ENCODE results near the gene STYK1. TPM values are rescaled to one million over a fixed set of nuclear protein-coding genes. Genes with fewer than 3 reads are reported as not detected.
A peak's percentile ranks its signal among the peaks of the same experiment; 100 is the strongest.

The STYK1 gene, protein sequence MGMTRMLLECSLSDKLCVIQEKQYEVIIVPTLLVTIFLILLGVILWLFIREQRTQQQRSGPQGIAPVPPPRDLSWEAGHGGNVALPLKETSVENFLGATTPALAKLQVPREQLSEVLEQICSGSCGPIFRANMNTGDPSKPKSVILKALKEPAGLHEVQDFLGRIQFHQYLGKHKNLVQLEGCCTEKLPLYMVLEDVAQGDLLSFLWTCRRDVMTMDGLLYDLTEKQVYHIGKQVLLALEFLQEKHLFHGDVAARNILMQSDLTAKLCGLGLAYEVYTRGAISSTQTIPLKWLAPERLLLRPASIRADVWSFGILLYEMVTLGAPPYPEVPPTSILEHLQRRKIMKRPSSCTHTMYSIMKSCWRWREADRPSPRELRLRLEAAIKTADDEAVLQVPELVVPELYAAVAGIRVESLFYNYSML
- under 1 TPM; 0.17 to 0.35 TPM for total RNA-seq

- H3K9me3 Mint-ChIP-seq = no peaks in the 10 kb centered on the region
- peak within 1 kb of the TSS; percentile 76 for H3K27ac Mint-ChIP-seq
- POLR2A ChIA-PET = no interaction called here
- H3K4me1 Mint-ChIP-seq = peaks cover 60% of the 10 kb centered on the region
- DNase-seq = peak; percentile 72
- peaks cover 75% of the 10 kb centered on the region for H3K27me3 Mint-ChIP-seq
- CTCF ChIA-PET = no interaction called here
- H3K36me3 Mint-ChIP-seq (ENCODE audit: low read depth) = peaks cover 1% of the 10 kb centered on the region
- H3K4me3 Mint-ChIP-seq = peak within 1 kb of the TSS; percentile 73
These were observed at the start of gene STYK1 for GRCh38 chr12:10673659-10674384. Gene STYK1 (minus strand): TSS chr12:10674052. CDS start chr12:10634618, 39,434 bp downstream.

- Mint-ChIP-seq H3K9me3 (no peaks in the 10 kb centered on the region), H3K36me3 (ENCODE audit: low read depth) (no peaks in the 10 kb centered on the region), H3K27me3 (peaks cover 42% of the 10 kb centered on the region), H3K4me1 (peaks cover 35% of the 10 kb centered on the region), H3K27ac (peak within 1 kb of the TSS; percentile 78), H3K4me3 (peak within 1 kb of the TSS; percentile 84)
- POLR2A ChIA-PET = no interaction called here
- CTCF ChIA-PET = interaction anchor here (1.0 kb wide), 1 partner anchor 24 kb away, joined by 3 read pairs; no protein-coding TSS in a partner anchor
- DNase-seq = peak; percentile 43
These were observed 49.3 kb upstream of the STYK1 start, which contains the start of gene YBX3 for GRCh38 chr12:10722905-10723746. Gene YBX3 (minus strand): TSS chr12:10723323. CDS start chr12:10723111, 212 bp downstream.

GRCh38 chr12:10722502-10722904 lies 48.7 kb upstream of the STYK1 start:
- ChIA-PET POLR2A (interaction anchor here (0.6 kb wide), 1 partner anchor 115 kb away, joined by 3 read pairs; no protein-coding TSS in a partner anchor), CTCF (no interaction called here)
- Mint-ChIP-seq H3K27me3 (peaks cover 42% of the 10 kb centered on the region), H3K4me1 (peaks cover 39% of the 10 kb centered on the region), H3K4me3 (peak overlapping the region; percentile 84), H3K36me3 (ENCODE audit: low read depth) (peaks cover 2% of the 10 kb centered on the region), H3K27ac (peak overlapping the region; percentile 78), H3K9me3 (no peaks in the 10 kb centered on the region)
- peak; percentile 39 for DNase-seq

GRCh38 chr12:10721651-10722501 lies 48.0 kb upstream of the STYK1 start:
- CTCF ChIA-PET = no interaction called here
- H3K9me3 Mint-ChIP-seq = no peaks in the 10 kb centered on the region
- DNase-seq = peak; percentile 55
- peaks cover 44% of the 10 kb centered on the region for H3K4me1 Mint-ChIP-seq
- H3K27me3 Mint-ChIP-seq = peaks cover 36% of the 10 kb centered on the region
- H3K36me3 Mint-ChIP-seq (ENCODE audit: low read depth) = peaks cover 4% of the 10 kb centered on the region
- peak overlapping the region; percentile 84 for H3K4me3 Mint-ChIP-seq
- peak overlapping the region; percentile 78 for H3K27ac Mint-ChIP-seq
- POLR2A ChIA-PET = interaction anchor here (0.6 kb wide), 1 partner anchor 114 kb away, joined by 3 read pairs; no protein-coding TSS in a partner anchor

- Mint-ChIP-seq H3K27ac (peak overlapping the region; percentile 6), H3K9me3 (no peaks in the 10 kb centered on the region), H3K4me3 (peak overlapping the region; percentile 84), H3K27me3 (peaks cover 33% of the 10 kb centered on the region), H3K36me3 (ENCODE audit: low read depth) (peaks cover 4% of the 10 kb centered on the region), H3K4me1 (peaks cover 47% of the 10 kb centered on the region)
- ChIA-PET CTCF (no interaction called here), POLR2A (no interaction called here)
- no peak for DNase-seq
These were observed 47.3 kb upstream of the STYK1 start for GRCh38 chr12:10720974-10721650.

- POLR2A ChIA-PET = no interaction called here
These were observed 45.6 kb upstream of the STYK1 start for GRCh38 chr12:10719482-10719881.

DNA sequence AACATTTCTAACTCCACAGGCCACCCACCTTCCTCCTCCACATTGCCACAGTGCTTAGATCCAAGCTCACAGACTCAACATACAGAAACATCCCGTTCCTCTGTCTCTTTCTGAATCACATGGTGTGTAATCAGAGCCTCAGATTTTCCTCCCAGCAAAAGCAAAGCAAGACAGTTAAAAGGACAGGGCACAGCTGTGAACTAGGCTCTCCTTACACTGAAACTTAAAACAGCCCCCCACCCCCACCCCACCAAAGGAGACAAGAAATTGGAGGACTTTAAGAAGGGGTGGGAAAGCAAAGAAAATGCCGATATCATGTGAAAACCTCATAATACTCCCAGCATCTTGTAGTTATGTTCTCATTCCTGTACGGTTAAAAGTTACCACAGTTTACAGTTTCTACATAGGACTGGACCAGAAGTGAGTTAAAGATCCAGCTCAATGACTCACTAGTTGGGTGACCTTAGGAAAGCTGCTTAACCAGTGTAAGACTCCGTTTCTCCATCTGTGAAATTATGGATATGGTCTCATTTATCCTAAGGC lies 44.5 kb upstream of the STYK1 start:
- H3K4me1 Mint-ChIP-seq = peaks cover 46% of the 10 kb centered on the region

More at GRCh38 chr12:10719482-10719881, 45.6 kb upstream of the STYK1 start:
- Mint-ChIP-seq H3K36me3 (ENCODE audit: low read depth) (peaks cover 7% of the 10 kb centered on the region), H3K4me3 (no peak overlapping the region), H3K9me3 (no peaks in the 10 kb centered on the region), H3K27me3 (peaks cover 19% of the 10 kb centered on the region), H3K27ac (no peak overlapping the region), H3K4me1 (peaks cover 55% of the 10 kb centered on the region)
- no peak for DNase-seq
- CTCF ChIA-PET = no interaction called here

DNA sequence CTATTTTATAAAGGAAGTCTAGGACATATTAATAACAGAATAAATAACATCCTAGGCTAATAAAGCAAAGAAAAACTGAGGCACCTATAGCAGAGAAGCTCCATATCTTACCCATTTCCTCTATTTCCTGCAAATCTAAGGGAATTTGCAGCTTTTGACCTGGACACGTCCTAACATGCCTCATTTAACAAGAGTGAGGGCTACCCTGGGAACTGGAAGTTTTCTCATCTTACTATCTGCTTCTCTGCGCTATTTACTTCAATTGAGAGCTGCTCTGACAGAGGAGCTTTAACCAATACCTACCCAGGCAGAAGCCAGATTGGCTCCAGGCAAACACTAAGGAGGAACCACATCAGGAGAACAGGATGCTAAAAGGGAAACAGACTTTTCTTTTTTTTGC lies 43.6 kb upstream of the STYK1 start:
- H3K36me3 Mint-ChIP-seq (ENCODE audit: low read depth) = peaks cover 17% of the 10 kb centered on the region
- H3K27ac Mint-ChIP-seq = no peak overlapping the region
- ChIA-PET POLR2A (no interaction called here), CTCF (interaction anchor here (0.9 kb wide), 1 partner anchor 18 kb away, joined by 4 read pairs; no protein-coding TSS in a partner anchor)
- H3K4me1 Mint-ChIP-seq = peaks cover 46% of the 10 kb centered on the region
- H3K27me3 Mint-ChIP-seq = peaks cover 7% of the 10 kb centered on the region
- H3K4me3 Mint-ChIP-seq = no peak overlapping the region
- DNase-seq = no peak
- H3K9me3 Mint-ChIP-seq = no peaks in the 10 kb centered on the region

More for the DNA sequence above, 44.5 kb upstream of the STYK1 start:
- Mint-ChIP-seq H3K4me3 (no peak overlapping the region), H3K27me3 (peaks cover 7% of the 10 kb centered on the region), H3K9me3 (no peaks in the 10 kb centered on the region), H3K27ac (no peak overlapping the region), H3K36me3 (ENCODE audit: low read depth) (peaks cover 13% of the 10 kb centered on the region)
- no peak for DNase-seq
- CTCF ChIA-PET = interaction anchor here (0.9 kb wide), 1 partner anchor 17 kb away, joined by 4 read pairs; no protein-coding TSS in a partner anchor
- POLR2A ChIA-PET = no interaction called here

GRCh38 chr12:10716704-10717315 lies 43.0 kb upstream of the STYK1 start:
- Mint-ChIP-seq H3K27ac (no peak overlapping the region), H3K27me3 (peaks cover 7% of the 10 kb centered on the region), H3K36me3 (ENCODE audit: low read depth) (peaks cover 20% of the 10 kb centered on the region), H3K9me3 (no peaks in the 10 kb centered on the region), H3K4me1 (peaks cover 40% of the 10 kb centered on the region), H3K4me3 (no peak overlapping the region)
- ChIA-PET CTCF (no interaction called here), POLR2A (no interaction called here)
- no peak for DNase-seq

- ChIA-PET CTCF (no interaction called here), POLR2A (no interaction called here)
- Mint-ChIP-seq H3K27me3 (peaks cover 7% of the 10 kb centered on the region), H3K4me3 (no peak overlapping the region), H3K4me1 (peaks cover 36% of the 10 kb centered on the region), H3K36me3 (ENCODE audit: low read depth) (peaks cover 21% of the 10 kb centered on the region), H3K27ac (no peak overlapping the region), H3K9me3 (no peaks in the 10 kb centered on the region)
- DNase-seq = no peak
These were observed 42.4 kb upstream of the STYK1 start for GRCh38 chr12:10716277-10716676.

- Mint-ChIP-seq H3K4me3 (no peak overlapping the region), H3K27ac (no peak overlapping the region), H3K36me3 (ENCODE audit: low read depth) (peaks cover 21% of the 10 kb centered on the region), H3K9me3 (no peaks in the 10 kb centered on the region), H3K4me1 (peaks cover 29% of the 10 kb centered on the region), H3K27me3 (peaks cover 7% of the 10 kb centered on the region)
- peak; percentile 31 for DNase-seq
- ChIA-PET POLR2A (no interaction called here), CTCF (no interaction called here)
These were observed 41.6 kb upstream of the STYK1 start for GRCh38 chr12:10715491-10715890.
